RWPE2 (cell line): ENCODE data around the gene MMP24OS.

ENCODE experiments used
- ATAC-seq: fragments of 200-7000 bp; cut with Tn5 transposase; 3 replicates; pipeline ENCODE4 v1.9.1; 2021; ENCODE audit warnings: low read depth
- DNase-seq: peaks from one replicate; pipeline ENCODE4 v3.0.0-alpha.2; 2020; ENCODE audit warnings: low spot score
- H3K27ac ChIP-seq: fragments of 450-650 bp; 2 replicates; pipeline ENCODE4 v1.5.1; 2017; ENCODE audit warnings: mild to moderate bottlenecking; ENCODE audit not compliant: poor library complexity, severe bottlenecking
- H3K27me3 ChIP-seq: fragments of 250-450 bp; sonication (Bioruptor Pico); 2 replicates; pipeline ENCODE4 v1.5.1; 2021; ENCODE audit warnings: mild to moderate bottlenecking, moderate library complexity; ENCODE audit not compliant: insufficient read depth, poor library complexity, severe bottlenecking
- H3K36me3 ChIP-seq: fragments of 250-450 bp; sonication (Bioruptor Pico); 2 replicates; pipeline ENCODE4 v1.5.1; 2020; ENCODE audit warnings: low read depth, mild to moderate bottlenecking, moderate library complexity
- H3K4me1 ChIP-seq: fragments of 250-450 bp; sonication (Bioruptor Pico); 2 replicates; pipeline ENCODE4 v1.5.1; 2021; ENCODE audit warnings: mild to moderate bottlenecking, moderate library complexity; ENCODE audit not compliant: insufficient read depth, poor library complexity, severe bottlenecking
- H3K4me3 ChIP-seq: fragments of 250-450 bp; sonication (Bioruptor Pico); 2 replicates; pipeline ENCODE4 v1.5.1; 2021; ENCODE audit warnings: mild to moderate bottlenecking, moderate library complexity; ENCODE audit not compliant: severe bottlenecking
- H3K9me3 ChIP-seq: fragments of 250-450 bp; sonication (Bioruptor Pico); 2 replicates; pipeline ENCODE4 v1.5.1; 2021; ENCODE audit warnings: mild to moderate bottlenecking, moderate library complexity; ENCODE audit not compliant: severe bottlenecking
- TF ChIP-seq, protein P1 (sequence below): fragments of 450-650 bp; IDR thresholded peaks from one replicate; pipeline ENCODE4 v1.5.1; 2017; ENCODE audit warnings: mild to moderate bottlenecking, moderate library complexity; ENCODE audit not compliant: poor library complexity, severe bottlenecking

Gene MMP24OS

GRCh38 chr20:35325401-35325800 is 47.5 kb upstream of the MMP24OS start:
- ATAC-seq (no peak), DNase-seq (no peak)
- Histone ChIP-seq H3K36me3 (peaks cover 21% of the 10 kb centered on the region), H3K27ac (peak overlapping the region; percentile 55), H3K4me1 (peaks cover 32% of the 10 kb centered on the region), H3K27me3 (no peaks in the 10 kb centered on the region), H3K9me3 (no peaks in the 10 kb centered on the region), H3K4me3 (no peak overlapping the region)
- TF ChIP-seq, protein P1, sequence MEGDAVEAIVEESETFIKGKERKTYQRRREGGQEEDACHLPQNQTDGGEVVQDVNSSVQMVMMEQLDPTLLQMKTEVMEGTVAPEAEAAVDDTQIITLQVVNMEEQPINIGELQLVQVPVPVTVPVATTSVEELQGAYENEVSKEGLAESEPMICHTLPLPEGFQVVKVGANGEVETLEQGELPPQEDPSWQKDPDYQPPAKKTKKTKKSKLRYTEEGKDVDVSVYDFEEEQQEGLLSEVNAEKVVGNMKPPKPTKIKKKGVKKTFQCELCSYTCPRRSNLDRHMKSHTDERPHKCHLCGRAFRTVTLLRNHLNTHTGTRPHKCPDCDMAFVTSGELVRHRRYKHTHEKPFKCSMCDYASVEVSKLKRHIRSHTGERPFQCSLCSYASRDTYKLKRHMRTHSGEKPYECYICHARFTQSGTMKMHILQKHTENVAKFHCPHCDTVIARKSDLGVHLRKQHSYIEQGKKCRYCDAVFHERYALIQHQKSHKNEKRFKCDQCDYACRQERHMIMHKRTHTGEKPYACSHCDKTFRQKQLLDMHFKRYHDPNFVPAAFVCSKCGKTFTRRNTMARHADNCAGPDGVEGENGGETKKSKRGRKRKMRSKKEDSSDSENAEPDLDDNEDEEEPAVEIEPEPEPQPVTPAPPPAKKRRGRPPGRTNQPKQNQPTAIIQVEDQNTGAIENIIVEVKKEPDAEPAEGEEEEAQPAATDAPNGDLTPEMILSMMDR, result no peak

DNA sequence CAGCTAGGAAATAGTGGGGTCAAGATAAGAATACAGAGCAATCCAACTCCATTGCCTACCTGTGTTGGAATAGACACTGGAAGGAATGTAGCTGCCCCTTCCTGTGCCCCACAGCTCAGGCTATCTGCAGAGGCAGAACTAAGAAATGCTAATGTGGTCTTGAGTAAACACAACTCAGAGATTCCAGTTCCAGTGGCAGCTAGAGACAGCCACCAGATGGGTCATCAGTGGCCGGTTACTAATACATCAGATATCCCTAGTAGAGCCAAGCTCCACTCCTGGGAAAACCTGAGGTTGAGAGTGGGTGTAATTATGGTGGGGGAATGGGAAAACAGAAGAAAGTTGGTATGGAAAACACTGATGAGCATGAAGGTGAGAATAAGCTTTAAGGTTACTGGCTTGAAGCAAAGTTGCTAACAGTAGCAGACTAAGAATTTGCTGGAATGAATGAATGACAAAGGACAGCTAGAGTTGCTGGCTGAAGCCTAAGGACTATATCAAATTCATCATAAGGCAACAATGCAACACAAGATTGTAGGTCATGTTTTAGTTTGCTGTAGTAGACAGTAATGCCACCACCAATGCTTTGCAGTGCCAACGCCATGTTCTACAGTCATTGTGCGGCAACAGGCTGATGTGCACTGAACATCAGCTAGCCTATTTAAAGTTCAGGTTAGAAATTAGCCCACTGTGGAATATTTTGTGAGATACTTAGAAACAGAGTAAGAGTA is 42.6 kb upstream of the MMP24OS start:
- Histone ChIP-seq H3K9me3 (no peaks in the 10 kb centered on the region), H3K36me3 (peaks cover 12% of the 10 kb centered on the region), H3K4me3 (no peak overlapping the region), H3K4me1 (peaks cover 41% of the 10 kb centered on the region), H3K27ac (peak overlapping the region; percentile 99), H3K27me3 (no peaks in the 10 kb centered on the region)
- TF ChIP-seq, protein P1, result no peak
- ATAC-seq (peak; percentile 43), DNase-seq (no peak)

DNA sequence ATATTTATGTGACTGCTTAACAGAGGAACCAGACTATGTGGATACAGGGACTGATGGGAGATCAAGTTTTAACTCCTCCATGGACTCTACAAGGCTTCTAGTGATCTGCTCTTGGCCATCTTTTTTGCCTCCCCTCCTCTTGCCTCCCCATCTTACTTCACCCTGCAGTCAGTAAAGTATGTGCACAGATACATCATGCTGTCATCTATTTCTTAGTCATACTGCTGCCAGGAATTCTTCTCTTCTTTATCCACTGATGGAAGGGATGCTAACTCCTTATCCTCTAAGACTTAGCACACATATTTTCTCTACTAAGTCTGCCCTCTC is 41.9 kb upstream of the MMP24OS start:
- H3K4me3 ChIP-seq, result no peak overlapping the region
- no peak for DNase-seq
- H3K27me3 ChIP-seq, result no peaks in the 10 kb centered on the region
- ATAC-seq, result peak; percentile 69
- TF ChIP-seq, protein P1, result no peak
- peak overlapping the region; percentile 99 for H3K27ac ChIP-seq
- H3K4me1 ChIP-seq, result peaks cover 45% of the 10 kb centered on the region
- H3K36me3 ChIP-seq, result peaks cover 12% of the 10 kb centered on the region
- no peaks in the 10 kb centered on the region for H3K9me3 ChIP-seq

GRCh38 chr20:35319192-35319870 is 41.4 kb upstream of the MMP24OS start:
- DNase-seq, result no peak
- H3K9me3 ChIP-seq, result no peaks in the 10 kb centered on the region
- ATAC-seq, result no peak
- peaks cover 50% of the 10 kb centered on the region for H3K4me1 ChIP-seq
- H3K27me3 ChIP-seq, result no peaks in the 10 kb centered on the region
- peaks cover 12% of the 10 kb centered on the region for H3K36me3 ChIP-seq
- no peak overlapping the region for H3K4me3 ChIP-seq
- H3K27ac ChIP-seq, result peak overlapping the region; percentile 99
- TF ChIP-seq, protein P1, result no peak
